Measurements from ENCODE around the gene PAQR4. TPM values are rescaled to one million over a fixed set of nuclear protein-coding genes. Genes with fewer than 3 reads are reported as not detected.

The PAQR4 gene
- 19.8 TPM for polyA plus RNA-seq (2013, experiment 1 of 2)
- 19.1 TPM for polyA plus RNA-seq (2013, experiment 2 of 2)

DNA sequence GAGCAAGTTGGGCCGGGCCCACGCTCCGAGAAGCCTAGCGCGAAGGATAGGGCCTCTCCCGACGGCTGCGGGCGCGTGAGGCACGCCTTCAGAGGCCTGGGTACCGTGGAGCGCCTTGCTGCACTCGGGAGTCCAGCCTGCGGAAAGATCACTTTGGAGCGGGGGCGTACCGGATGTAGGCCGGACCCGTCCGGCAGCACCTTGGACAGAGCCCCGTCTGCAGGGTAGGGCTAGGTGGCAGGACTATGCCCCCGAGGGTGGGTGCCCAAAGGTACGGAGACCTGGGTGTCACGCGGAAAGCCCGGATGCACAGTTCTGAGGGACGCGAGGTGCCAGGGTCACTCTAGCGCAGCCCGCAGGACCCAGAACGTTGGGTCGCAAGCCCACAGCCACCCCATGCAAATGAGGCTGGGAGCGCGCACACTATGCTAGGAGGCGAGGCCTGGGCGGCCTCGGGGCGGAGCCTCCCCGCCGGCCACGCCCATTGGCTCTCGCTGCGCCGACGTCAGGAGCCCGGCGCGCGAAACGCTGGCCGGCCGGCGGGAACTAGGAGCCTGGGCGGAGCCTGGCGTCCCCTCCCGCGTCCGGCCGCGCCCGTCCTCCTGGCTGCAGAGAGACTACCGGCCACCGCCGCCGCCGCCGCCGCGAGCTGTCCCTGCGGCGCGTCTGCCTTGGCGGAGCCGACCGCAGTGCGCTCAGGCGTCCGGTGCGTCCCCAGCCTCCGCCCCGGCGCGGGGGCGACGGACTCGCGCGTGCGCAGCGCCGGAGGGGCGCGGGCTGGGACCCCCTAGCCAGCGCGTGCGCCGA, at the start of gene PAQR4:
Gene PAQR4, plus strand, starts transcription at position 611 of the 807 bp plus-strand sequence. CDS start 327 bp downstream, outside the sequence.
- no peak within 1 kb of the TSS for H2BK5ac ChIP-seq (ENCODE audit: low read length)
- H3K4me3 ChIP-seq (ENCODE audit: low read length), result peak within 1 kb of the TSS; percentile 76
- H4K8ac ChIP-seq (ENCODE audit: low read depth, low read length), result no peak within 1 kb of the TSS
- H2BK120ac ChIP-seq (ENCODE audit: low read depth, low read length), result no peak within 1 kb of the TSS
- H3K56ac ChIP-seq (ENCODE audit: low read length), result peak within 1 kb of the TSS; percentile 96
- H3K27me3 ChIP-seq (ENCODE audit: insufficient read depth, low read length, poor library complexity), result no peaks in the 10 kb centered on the region
- no peak within 1 kb of the TSS for H2BK15ac ChIP-seq (replicated peaks; ENCODE audit: low read depth)
- H2AK5ac ChIP-seq (ENCODE audit: low read length), result no peak within 1 kb of the TSS
- peak; percentile 94 for DNase-seq
- H3K9ac ChIP-seq (ENCODE audit: low read length), result peak within 1 kb of the TSS; percentile 92
- peak within 1 kb of the TSS; percentile 35 for H3K18ac ChIP-seq (ENCODE audit: low read length)
- no peaks in the 10 kb centered on the region for H3K4me1 ChIP-seq (ENCODE audit: control insufficient read depth, low read depth, low read length)
- H3K4ac ChIP-seq (ENCODE audit: low read depth, low read length), result peak within 1 kb of the TSS; percentile 40
- peak within 1 kb of the TSS; percentile 88 for H3K4me2 ChIP-seq (ENCODE audit: low read length)
- peaks cover 4% of the 10 kb centered on the region for H3K79me2 ChIP-seq (ENCODE audit: control insufficient read depth, insufficient read depth, low read length)
- no peak within 1 kb of the TSS for H4K5ac ChIP-seq (ENCODE audit: low read length)
- peak within 1 kb of the TSS; percentile 44 for H3K27ac ChIP-seq (ENCODE audit: low read depth, low read length)
- peaks cover 4% of the 10 kb centered on the region for H3K79me1 ChIP-seq (ENCODE audit: low read length)
- peak within 1 kb of the TSS; percentile 89 for H3K23ac ChIP-seq (ENCODE audit: low read length)
- H3K36me3 ChIP-seq (ENCODE audit: control insufficient read depth, insufficient read depth, low read length), result peaks cover 4% of the 10 kb centered on the region
- no CpG with 5 or more reads among the region's 98 CpGs for WGBS (ENCODE audit: extremely low coverage, insufficient coverage, low lambda C conversion rate)

DNA sequence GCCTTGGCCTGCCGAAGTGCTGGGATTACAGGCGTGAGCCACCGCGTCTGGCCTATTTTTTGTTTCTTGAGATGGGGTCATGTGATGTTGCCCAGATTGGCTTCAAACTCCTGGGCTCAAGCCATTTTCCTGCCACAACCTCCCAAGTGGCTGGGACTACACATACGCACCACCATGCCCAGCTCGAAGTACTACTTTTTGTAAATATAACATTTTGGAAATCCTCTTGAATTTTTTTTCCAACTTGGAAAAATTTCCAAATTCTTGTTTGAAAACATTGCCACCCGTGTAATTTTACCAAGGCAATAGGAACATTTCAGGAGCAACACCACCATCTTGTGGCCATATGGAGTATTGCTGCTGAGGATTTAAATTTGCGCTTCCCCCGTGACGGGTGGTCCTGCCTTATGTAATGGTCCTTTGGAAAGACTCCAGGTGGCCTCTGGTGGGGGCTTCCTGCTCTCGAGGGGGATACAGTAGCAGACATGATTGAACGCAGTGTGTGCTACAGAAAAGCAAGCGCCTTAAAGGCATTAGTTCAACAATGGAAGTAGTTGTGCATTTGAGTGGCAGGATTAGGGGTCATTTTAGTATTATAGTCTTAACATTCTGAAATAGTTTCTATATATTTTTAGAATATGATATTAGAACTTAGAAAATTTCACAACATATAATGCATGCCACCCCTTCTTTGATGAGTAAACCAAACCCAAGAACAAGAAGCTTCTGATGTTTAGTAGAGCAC, 49.5 kb upstream of the PAQR4 start:
- Histone ChIP-seq H3K4me2 (ENCODE audit: low read length) (no peak overlapping the region), H3K4me3 (ENCODE audit: low read length) (no peak overlapping the region), H3K4me1 (ENCODE audit: control insufficient read depth, low read depth, low read length) (no peaks in the 10 kb centered on the region), H2AK5ac (ENCODE audit: low read length) (no peak overlapping the region), H3K23ac (ENCODE audit: low read length) (no peak overlapping the region), H3K56ac (ENCODE audit: low read length) (no peak overlapping the region), H3K27me3 (ENCODE audit: insufficient read depth, low read length, poor library complexity) (no peaks in the 10 kb centered on the region), H3K9ac (ENCODE audit: low read length) (no peak overlapping the region), H3K4ac (ENCODE audit: low read depth, low read length) (no peak overlapping the region), H3K36me3 (ENCODE audit: control insufficient read depth, insufficient read depth, low read length) (no peaks in the 10 kb centered on the region), H2BK5ac (ENCODE audit: low read length) (no peak overlapping the region), H2BK15ac (replicated peaks; ENCODE audit: low read depth) (no peak overlapping the region), H2BK120ac (ENCODE audit: low read depth, low read length) (no peak overlapping the region), H3K27ac (ENCODE audit: low read depth, low read length) (no peak overlapping the region), H3K79me2 (ENCODE audit: control insufficient read depth, insufficient read depth, low read length) (no peaks in the 10 kb centered on the region), H3K18ac (ENCODE audit: low read length) (no peak overlapping the region), H4K5ac (ENCODE audit: low read length) (no peak overlapping the region), H3K79me1 (ENCODE audit: low read length) (no peaks in the 10 kb centered on the region), H4K8ac (ENCODE audit: low read depth, low read length) (no peak overlapping the region)
- no CpG with 5 or more reads among the region's 13 CpGs for WGBS (ENCODE audit: extremely low coverage, insufficient coverage, low lambda C conversion rate)
- DNase-seq, result peak; percentile 72

DNA sequence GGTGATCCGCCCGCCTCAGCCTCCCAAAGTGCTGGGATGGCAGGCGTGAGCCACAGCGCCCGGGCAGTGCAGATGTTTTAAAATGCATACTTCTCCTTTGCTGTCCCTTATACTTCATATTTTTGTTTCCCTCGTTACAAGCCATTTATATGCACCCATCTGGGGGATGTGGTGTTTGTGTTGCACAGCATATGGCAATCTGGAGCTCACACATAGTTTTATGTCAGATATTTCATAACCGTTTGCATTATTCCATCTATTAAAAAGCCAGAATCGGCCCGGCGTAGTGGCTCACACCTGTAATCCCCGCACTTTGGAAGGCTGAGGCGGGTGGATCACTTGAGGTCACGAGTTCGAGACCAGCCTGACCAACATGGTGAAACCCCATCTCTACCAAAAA, 45.7 kb upstream of the PAQR4 start:
- Histone ChIP-seq H2BK5ac (ENCODE audit: low read length) (no peak overlapping the region), H2BK15ac (replicated peaks; ENCODE audit: low read depth) (no peak overlapping the region), H3K79me2 (ENCODE audit: control insufficient read depth, insufficient read depth, low read length) (no peaks in the 10 kb centered on the region), H4K8ac (ENCODE audit: low read depth, low read length) (no peak overlapping the region), H3K79me1 (ENCODE audit: low read length) (no peaks in the 10 kb centered on the region), H4K5ac (ENCODE audit: low read length) (no peak overlapping the region), H3K18ac (ENCODE audit: low read length) (no peak overlapping the region), H2BK120ac (ENCODE audit: low read depth, low read length) (no peak overlapping the region), H3K4me1 (ENCODE audit: control insufficient read depth, low read depth, low read length) (no peaks in the 10 kb centered on the region), H2AK5ac (ENCODE audit: low read length) (no peak overlapping the region), H3K9ac (ENCODE audit: low read length) (no peak overlapping the region), H3K36me3 (ENCODE audit: control insufficient read depth, insufficient read depth, low read length) (no peaks in the 10 kb centered on the region), H3K4me2 (ENCODE audit: low read length) (no peak overlapping the region), H3K4ac (ENCODE audit: low read depth, low read length) (no peak overlapping the region), H3K56ac (ENCODE audit: low read length) (no peak overlapping the region), H3K27ac (ENCODE audit: low read depth, low read length) (no peak overlapping the region), H3K23ac (ENCODE audit: low read length) (no peak overlapping the region), H3K4me3 (ENCODE audit: low read length) (no peak overlapping the region), H3K27me3 (ENCODE audit: insufficient read depth, low read length, poor library complexity) (no peaks in the 10 kb centered on the region)
- WGBS (ENCODE audit: extremely low coverage, insufficient coverage, low lambda C conversion rate), result no CpG with 5 or more reads among the region's 14 CpGs
- DNase-seq, result no peak

DNA sequence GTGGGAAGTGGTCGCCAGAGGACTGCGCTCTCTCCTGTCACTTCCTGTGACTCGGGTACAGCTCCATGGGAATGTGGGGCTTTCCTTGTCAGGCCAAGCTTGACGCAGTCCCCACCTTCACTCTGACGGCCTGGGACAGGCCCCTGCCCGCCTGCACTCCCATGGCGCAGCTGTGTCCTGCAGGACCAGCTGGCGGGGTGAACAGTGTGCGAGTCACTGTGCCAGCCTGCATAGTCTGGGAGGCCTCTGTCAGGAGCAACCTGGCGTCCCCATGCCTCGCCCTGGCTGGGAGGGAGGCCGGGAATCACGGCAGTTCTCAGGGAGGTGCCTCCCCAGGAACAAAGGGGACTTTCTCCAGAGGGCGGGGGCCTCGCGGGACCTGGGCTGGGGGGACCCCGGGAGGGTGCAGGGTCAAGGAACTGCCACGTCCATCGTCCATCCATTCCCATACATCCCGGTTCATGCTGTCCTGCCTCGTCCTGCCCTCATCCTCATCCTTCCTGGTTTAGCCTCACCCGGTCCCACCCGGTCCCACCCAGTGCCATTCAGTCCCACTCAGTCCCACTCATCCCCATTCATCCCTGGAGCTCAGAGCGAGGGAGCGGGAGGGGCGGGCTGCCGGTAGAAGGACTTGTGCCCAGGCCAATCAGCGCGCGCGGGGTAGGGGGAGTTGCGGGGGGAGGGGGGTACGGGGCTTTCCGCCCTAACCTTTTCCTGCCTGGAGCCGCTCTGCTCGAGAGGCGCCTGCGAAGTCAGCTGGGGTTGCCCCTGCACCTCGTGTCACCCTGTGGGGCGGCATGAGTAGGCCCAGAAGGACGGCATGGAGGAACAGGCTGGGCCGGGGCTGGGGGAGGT, 44.0 kb upstream of the PAQR4 start:
- H2BK120ac ChIP-seq (ENCODE audit: low read depth, low read length), result no peak overlapping the region
- no peaks in the 10 kb centered on the region for H3K79me2 ChIP-seq (ENCODE audit: control insufficient read depth, insufficient read depth, low read length)
- peak overlapping the region; percentile 2 for H3K4ac ChIP-seq (ENCODE audit: low read depth, low read length)
- H2BK5ac ChIP-seq (ENCODE audit: low read length), result no peak overlapping the region
- peak overlapping the region; percentile 80 for H3K56ac ChIP-seq (ENCODE audit: low read length)
- peak; percentile 71 for DNase-seq
- peak overlapping the region; percentile 22 for H3K18ac ChIP-seq (ENCODE audit: low read length)
- no peak overlapping the region for H3K27ac ChIP-seq (ENCODE audit: low read depth, low read length)
- no peak overlapping the region for H2BK15ac ChIP-seq (replicated peaks; ENCODE audit: low read depth)
- H3K4me3 ChIP-seq (ENCODE audit: low read length), result no peak overlapping the region
- WGBS (ENCODE audit: extremely low coverage, insufficient coverage, low lambda C conversion rate), result no CpG with 5 or more reads among the region's 42 CpGs
- H3K4me2 ChIP-seq (ENCODE audit: low read length), result peak overlapping the region; percentile 21
- no peaks in the 10 kb centered on the region for H3K4me1 ChIP-seq (ENCODE audit: control insufficient read depth, low read depth, low read length)
- no peak overlapping the region for H2AK5ac ChIP-seq (ENCODE audit: low read length)
- H3K23ac ChIP-seq (ENCODE audit: low read length), result no peak overlapping the region
- H3K27me3 ChIP-seq (ENCODE audit: insufficient read depth, low read length, poor library complexity), result no peaks in the 10 kb centered on the region
- H4K8ac ChIP-seq (ENCODE audit: low read depth, low read length), result no peak overlapping the region
- no peak overlapping the region for H4K5ac ChIP-seq (ENCODE audit: low read length)
- H3K9ac ChIP-seq (ENCODE audit: low read length), result peak overlapping the region; percentile 55
- H3K36me3 ChIP-seq (ENCODE audit: control insufficient read depth, insufficient read depth, low read length), result no peaks in the 10 kb centered on the region
- H3K79me1 ChIP-seq (ENCODE audit: low read length), result no peaks in the 10 kb centered on the region

DNA sequence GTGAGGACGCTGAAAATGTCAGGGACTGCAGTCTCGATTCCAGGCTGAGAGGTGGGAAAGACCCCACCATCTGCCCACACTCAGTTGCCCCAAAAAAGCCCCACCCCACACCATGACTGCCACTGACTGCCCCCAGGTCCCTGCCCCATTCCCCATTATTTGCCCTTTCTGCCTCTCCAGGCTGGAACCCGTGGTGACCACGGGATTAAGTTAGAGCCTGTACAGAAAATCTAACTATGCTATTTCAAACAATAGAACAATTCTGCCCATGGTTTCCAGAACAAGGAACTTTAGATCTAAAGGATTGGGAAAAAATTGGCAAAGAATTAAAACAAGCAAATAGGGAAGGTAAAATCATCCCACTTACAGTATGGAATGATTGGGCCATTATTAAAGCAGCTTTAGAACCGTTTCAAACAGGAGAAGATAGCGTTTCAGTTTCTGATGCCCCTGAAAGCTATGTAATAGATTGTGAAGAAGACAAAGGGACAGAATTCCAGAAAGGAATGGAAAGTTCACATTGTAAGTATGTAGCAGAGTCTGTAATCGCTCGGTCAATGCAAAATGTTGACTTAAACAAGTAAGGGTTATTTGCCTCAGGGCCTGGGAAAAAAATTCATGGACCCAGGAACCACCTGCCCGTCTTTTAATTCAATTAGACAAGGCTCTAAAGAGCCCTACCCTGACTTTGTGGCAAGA, 43.0 kb upstream of the PAQR4 start:
- no peaks in the 10 kb centered on the region for H3K4me1 ChIP-seq (ENCODE audit: control insufficient read depth, low read depth, low read length)
- H4K5ac ChIP-seq (ENCODE audit: low read length), result no peak overlapping the region
- H4K8ac ChIP-seq (ENCODE audit: low read depth, low read length), result no peak overlapping the region
- DNase-seq, result no peak
- H3K4ac ChIP-seq (ENCODE audit: low read depth, low read length), result peak overlapping the region; percentile 2
- no peaks in the 10 kb centered on the region for H3K79me2 ChIP-seq (ENCODE audit: control insufficient read depth, insufficient read depth, low read length)
- H3K23ac ChIP-seq (ENCODE audit: low read length), result no peak overlapping the region
- H2BK5ac ChIP-seq (ENCODE audit: low read length), result no peak overlapping the region
- no peak overlapping the region for H2BK120ac ChIP-seq (ENCODE audit: low read depth, low read length)
- H3K27ac ChIP-seq (ENCODE audit: low read depth, low read length), result no peak overlapping the region
- no peaks in the 10 kb centered on the region for H3K79me1 ChIP-seq (ENCODE audit: low read length)
- peak overlapping the region; percentile 73 for H3K56ac ChIP-seq (ENCODE audit: low read length)
- H2AK5ac ChIP-seq (ENCODE audit: low read length), result no peak overlapping the region
- H3K4me3 ChIP-seq (ENCODE audit: low read length), result no peak overlapping the region
- H3K9ac ChIP-seq (ENCODE audit: low read length), result peak overlapping the region; percentile 55
- H3K36me3 ChIP-seq (ENCODE audit: control insufficient read depth, insufficient read depth, low read length), result no peaks in the 10 kb centered on the region
- H3K4me2 ChIP-seq (ENCODE audit: low read length), result peak overlapping the region; percentile 3
- peak overlapping the region; percentile 22 for H3K18ac ChIP-seq (ENCODE audit: low read length)
- H2BK15ac ChIP-seq (replicated peaks; ENCODE audit: low read depth), result no peak overlapping the region
- no CpG with 5 or more reads among the region's 9 CpGs for WGBS (ENCODE audit: extremely low coverage, insufficient coverage, low lambda C conversion rate)
- H3K27me3 ChIP-seq (ENCODE audit: insufficient read depth, low read length, poor library complexity), result no peaks in the 10 kb centered on the region

Data from mesendoderm (in vitro differentiated cells).